Skeletal muscle satellite cell (primary cell): ENCODE data around the gene PLEKHG7.

Experiments
- H3K27me3 ChIP-seq: 2 replicates; pipeline ENCODE4 v1.7.0; 2013; ENCODE audit warnings: low read length; ENCODE audit not compliant: control insufficient read depth, insufficient read depth
- H3K36me3 ChIP-seq: 2 replicates; pipeline ENCODE4 v1.7.0; 2013; ENCODE audit warnings: mild to moderate bottlenecking, control low read depth, low read length; ENCODE audit not compliant: insufficient read depth
- H3K4me1 ChIP-seq: 2 replicates; pipeline ENCODE4 v1.7.0; 2013; ENCODE audit warnings: low read length; ENCODE audit not compliant: control insufficient read depth, insufficient read depth
- H3K4me2 ChIP-seq: 2 replicates; pipeline ENCODE4 v1.7.0; 2013; ENCODE audit warnings: mild to moderate bottlenecking, low read length
- H3K4me3 ChIP-seq: 2 replicates; pipeline ENCODE4 v1.7.0; 2013; ENCODE audit warnings: low read length
- H3K9ac ChIP-seq: 2 replicates; pipeline ENCODE4 v1.7.0; 2013; ENCODE audit warnings: mild to moderate bottlenecking, low read depth, low read length, moderate library complexity
- H3K9me3 ChIP-seq: replicated peaks from 2 replicates; pipeline ENCODE4 v1.7.0; 2013; ENCODE audit warnings: mild to moderate bottlenecking, control low read depth, low read length

Gene PLEKHG7

DNA sequence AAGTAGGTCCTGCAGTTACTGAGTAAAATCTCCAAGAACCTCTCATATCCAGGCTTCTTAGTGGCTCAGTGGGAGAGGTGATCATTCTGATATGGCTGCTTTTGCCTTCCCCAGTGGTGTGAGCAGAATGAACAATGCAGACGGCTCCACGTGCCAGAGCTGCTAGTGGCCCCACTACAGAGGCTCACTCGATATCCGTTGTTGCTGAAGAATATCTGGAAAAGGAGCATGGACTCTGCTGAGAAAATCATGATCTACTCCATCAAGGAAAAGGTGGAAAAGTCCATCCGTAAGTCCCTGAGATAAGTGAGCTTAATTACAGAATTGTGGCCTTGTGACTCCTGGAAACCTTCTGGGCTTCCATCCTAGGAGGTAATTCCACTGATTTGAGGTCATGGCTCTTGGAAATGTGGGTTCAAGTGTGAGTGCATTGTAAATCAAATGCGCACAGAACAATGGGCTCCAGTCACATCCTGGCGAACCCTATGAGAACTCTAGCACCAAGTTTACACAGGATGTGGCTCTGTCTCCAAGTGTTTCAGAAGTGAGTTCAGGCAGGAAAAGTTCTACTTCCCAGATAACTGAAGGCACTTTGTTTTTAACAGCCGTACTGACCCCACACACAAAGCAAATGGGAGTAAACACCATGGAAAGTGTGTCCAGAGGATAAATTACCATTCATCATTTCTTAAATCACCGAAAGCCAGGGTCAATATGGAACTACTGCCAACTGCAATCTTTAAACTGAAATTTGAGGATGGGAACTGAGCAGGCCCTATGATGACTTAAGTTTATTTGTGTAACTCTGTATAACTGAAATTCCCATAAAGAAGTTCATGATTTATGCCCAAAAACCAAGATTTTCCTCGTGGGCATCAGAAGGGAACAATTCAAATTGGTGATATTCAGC is 51.4 kb downstream of the PLEKHG7 start:
- Histone ChIP-seq H3K4me2 (no peak overlapping the region), H3K9ac (no peak overlapping the region), H3K4me1 (peaks cover 2% of the 10 kb centered on the region), H3K27me3 (no peaks in the 10 kb centered on the region), H3K4me3 (no peak overlapping the region), H3K9me3 (no peaks in the 10 kb centered on the region), H3K36me3 (no peaks in the 10 kb centered on the region)

DNA sequence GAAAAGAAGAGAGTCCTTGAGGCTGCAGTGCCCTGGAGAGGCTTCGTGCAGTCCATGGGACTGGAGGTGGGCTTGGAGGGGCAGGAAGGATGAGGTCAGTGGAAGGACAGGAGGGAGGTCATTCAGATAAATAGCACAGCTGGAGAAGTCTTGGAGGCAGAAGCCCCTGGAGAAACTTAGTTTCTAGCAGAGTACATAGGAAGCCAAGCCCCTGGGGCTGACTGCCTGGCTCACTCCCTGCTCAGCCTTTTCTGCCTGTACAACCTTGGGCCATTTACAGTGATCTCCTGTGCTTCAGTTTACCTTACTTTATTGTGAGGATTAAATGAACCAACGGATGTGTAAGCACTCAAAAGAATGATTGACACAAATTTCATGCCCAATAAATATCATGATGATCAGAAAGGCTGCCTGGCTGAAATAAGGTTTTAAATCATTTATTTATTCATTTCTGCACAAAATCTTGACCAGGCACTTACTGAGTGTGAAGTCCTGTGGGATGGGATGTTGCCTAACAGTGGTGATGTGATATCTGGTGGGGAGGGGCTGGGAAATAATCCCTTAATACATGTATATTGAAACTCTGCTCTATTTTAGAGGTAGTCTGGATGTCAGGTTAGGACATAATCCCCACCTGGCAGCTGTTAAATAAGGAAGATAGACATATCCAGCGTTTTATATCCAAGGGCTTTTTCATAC is 54.3 kb downstream of the PLEKHG7 start:
- Histone ChIP-seq H3K36me3 (no peaks in the 10 kb centered on the region), H3K4me3 (no peak overlapping the region), H3K4me1 (peaks cover 9% of the 10 kb centered on the region), H3K9ac (no peak overlapping the region), H3K9me3 (no peaks in the 10 kb centered on the region), H3K27me3 (no peaks in the 10 kb centered on the region), H3K4me2 (no peak overlapping the region)

DNA sequence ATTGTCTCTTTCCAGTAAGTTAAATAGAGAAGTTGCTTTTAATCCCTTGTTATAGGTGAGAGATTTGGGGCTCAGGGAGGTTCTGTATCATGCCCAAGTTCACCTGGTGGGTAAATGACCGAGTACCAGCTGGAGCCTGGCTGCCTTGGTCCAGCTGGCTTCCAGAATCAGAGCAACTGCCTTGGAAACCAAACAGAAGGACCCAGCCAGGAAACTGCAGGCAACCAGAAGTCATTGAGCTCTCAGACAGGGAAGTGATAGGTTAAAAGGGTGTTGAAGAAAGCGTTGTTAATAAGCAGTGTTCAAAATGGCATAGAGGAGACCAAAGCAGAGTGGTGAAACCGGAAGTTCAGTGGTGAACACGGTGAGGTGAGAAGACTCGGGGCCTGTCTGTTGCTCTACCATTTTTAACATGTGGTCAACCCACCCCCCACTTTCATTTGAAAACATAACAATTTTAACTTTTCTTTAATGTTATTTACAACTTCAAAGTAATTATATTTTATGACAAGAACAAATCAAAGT is 54.9 kb downstream of the PLEKHG7 start:
- Histone ChIP-seq H3K4me3 (no peak overlapping the region), H3K4me1 (peaks cover 9% of the 10 kb centered on the region), H3K36me3 (no peaks in the 10 kb centered on the region), H3K9me3 (no peaks in the 10 kb centered on the region), H3K9ac (no peak overlapping the region), H3K4me2 (no peak overlapping the region), H3K27me3 (no peaks in the 10 kb centered on the region)

DNA sequence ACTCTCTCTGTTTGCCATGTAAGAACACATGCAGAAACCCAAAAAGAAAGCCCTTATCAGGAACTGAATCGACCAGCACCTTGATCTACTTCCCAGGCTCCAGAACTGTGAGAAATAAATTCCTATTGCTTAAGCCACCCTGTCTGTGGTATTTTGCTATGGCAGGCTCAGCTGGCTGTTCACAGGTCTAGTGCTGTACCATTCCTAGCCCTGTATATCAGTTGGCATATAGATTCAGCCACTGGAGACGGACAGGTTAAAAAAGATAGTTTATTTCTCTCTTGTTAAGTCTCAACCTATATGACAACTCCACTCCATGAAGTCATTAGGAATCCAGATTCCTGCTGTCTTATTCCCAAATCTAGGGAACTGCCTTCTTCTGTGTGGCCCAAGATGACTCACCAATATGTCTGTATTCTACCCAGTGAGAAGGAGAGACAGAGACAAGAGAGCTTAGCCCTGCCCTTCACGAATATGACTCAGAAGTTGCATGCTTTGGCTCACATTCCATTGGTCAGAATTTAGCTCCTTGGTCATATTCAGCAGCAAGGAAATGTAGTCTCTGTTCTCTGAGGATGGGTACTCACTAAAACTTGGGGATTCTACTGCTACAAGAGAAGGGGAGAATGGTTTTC is 57.0 kb downstream of the PLEKHG7 start:
- H3K4me3 ChIP-seq = no peak overlapping the region
- no peak overlapping the region for H3K9ac ChIP-seq
- H3K4me1 ChIP-seq = peaks cover 7% of the 10 kb centered on the region
- no peaks in the 10 kb centered on the region for H3K9me3 ChIP-seq
- H3K4me2 ChIP-seq = no peak overlapping the region
- no peaks in the 10 kb centered on the region for H3K27me3 ChIP-seq
- no peaks in the 10 kb centered on the region for H3K36me3 ChIP-seq

DNA sequence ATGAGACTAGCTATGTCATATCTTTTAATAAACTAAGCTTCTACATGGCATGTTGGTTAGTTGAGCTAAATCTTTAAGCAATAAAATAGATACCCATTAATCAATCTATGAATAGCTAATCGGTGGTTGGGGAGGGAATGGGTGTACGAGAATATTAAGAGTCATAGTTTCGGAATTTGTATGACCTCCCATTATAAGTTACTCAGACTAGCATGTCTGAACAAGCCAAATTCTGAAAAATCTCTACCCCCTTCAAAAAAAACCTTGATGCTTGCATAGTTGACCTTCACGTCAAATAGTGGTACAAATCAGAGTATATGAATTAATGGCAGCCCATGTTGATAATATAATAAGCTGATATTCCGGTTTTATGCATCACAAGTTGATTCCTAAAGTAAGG is 60.0 kb downstream of the PLEKHG7 start:
- Histone ChIP-seq H3K4me1 (peaks cover 7% of the 10 kb centered on the region), H3K9ac (no peak overlapping the region), H3K9me3 (no peaks in the 10 kb centered on the region), H3K36me3 (no peaks in the 10 kb centered on the region), H3K27me3 (no peaks in the 10 kb centered on the region), H3K4me2 (no peak overlapping the region), H3K4me3 (no peak overlapping the region)

- no peaks in the 10 kb centered on the region for H3K36me3 ChIP-seq
- no peak overlapping the region for H3K4me3 ChIP-seq
- no peak overlapping the region for H3K4me2 ChIP-seq
- H3K9me3 ChIP-seq = no peaks in the 10 kb centered on the region
- H3K9ac ChIP-seq = no peak overlapping the region
- H3K27me3 ChIP-seq = no peaks in the 10 kb centered on the region
- H3K4me1 ChIP-seq = peaks cover 3% of the 10 kb centered on the region
Observed at GRCh38 chr12:92764831-92765230, 62.0 kb downstream of the PLEKHG7 start.

- Histone ChIP-seq H3K9ac (no peak overlapping the region), H3K4me3 (no peak overlapping the region), H3K9me3 (no peaks in the 10 kb centered on the region), H3K36me3 (no peaks in the 10 kb centered on the region), H3K27me3 (no peaks in the 10 kb centered on the region), H3K4me2 (no peak overlapping the region), H3K4me1 (no peaks in the 10 kb centered on the region)
Observed at GRCh38 chr12:92765871-92766270, 63.1 kb downstream of the PLEKHG7 start.

GRCh38 chr12:92769124-92769901 is 66.5 kb downstream of the PLEKHG7 start:
- Histone ChIP-seq H3K9me3 (no peaks in the 10 kb centered on the region), H3K36me3 (no peaks in the 10 kb centered on the region), H3K4me3 (no peak overlapping the region), H3K27me3 (no peaks in the 10 kb centered on the region), H3K4me2 (no peak overlapping the region), H3K4me1 (no peaks in the 10 kb centered on the region), H3K9ac (no peak overlapping the region)

GRCh38 chr12:92771001-92771400 is 68.2 kb downstream of the PLEKHG7 start:
- Histone ChIP-seq H3K4me2 (no peak overlapping the region), H3K4me1 (no peaks in the 10 kb centered on the region), H3K9ac (no peak overlapping the region), H3K36me3 (no peaks in the 10 kb centered on the region), H3K27me3 (no peaks in the 10 kb centered on the region), H3K9me3 (no peaks in the 10 kb centered on the region), H3K4me3 (no peak overlapping the region)

- Histone ChIP-seq H3K27me3 (no peaks in the 10 kb centered on the region), H3K4me1 (no peaks in the 10 kb centered on the region), H3K9me3 (no peaks in the 10 kb centered on the region), H3K4me3 (no peak overlapping the region), H3K36me3 (peaks cover 25% of the 10 kb centered on the region), H3K4me2 (no peak overlapping the region), H3K9ac (no peak overlapping the region)
Observed at GRCh38 chr12:92775416-92775815, 72.6 kb downstream of the PLEKHG7 start.

DNA sequence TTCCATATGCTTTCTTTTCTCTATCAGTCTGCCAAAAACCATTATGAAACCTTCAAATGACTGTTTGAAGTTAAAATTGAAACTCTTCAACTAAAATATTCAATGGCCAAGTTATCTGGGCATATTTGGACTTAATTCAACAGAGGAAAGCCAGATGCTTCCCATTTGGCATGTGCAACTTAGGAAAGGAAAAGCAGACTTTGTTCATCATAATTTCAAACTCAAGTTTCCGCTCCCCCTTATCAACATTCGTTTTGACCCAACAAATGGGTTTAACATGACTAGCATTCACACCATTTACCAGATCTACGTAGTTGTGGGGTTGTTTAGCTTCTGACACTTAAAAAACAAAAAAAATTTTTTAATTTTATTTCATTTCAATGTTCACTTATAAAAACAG is 75.7 kb downstream of the PLEKHG7 start:
- Histone ChIP-seq H3K4me3 (no peak overlapping the region), H3K9me3 (no peaks in the 10 kb centered on the region), H3K9ac (no peak overlapping the region), H3K36me3 (peaks cover 30% of the 10 kb centered on the region), H3K4me2 (no peak overlapping the region), H3K4me1 (no peaks in the 10 kb centered on the region), H3K27me3 (no peaks in the 10 kb centered on the region)
